SH-SY5Y (cell line): ENCODE data around the gene SULT4A1.

Source experiments
- GATA2 ChIP-seq: IDR thresholded peaks from 2 replicates; pipeline ENCODE4 v1.6.1; 2011; ENCODE audit warnings: mild to moderate bottlenecking, low read depth, low read length
- GATA3 ChIP-seq: IDR thresholded peaks from 2 replicates; pipeline ENCODE4 v1.6.1; 2011; ENCODE audit warnings: low read depth, mild to moderate bottlenecking, low read length, moderate library complexity

DNA sequence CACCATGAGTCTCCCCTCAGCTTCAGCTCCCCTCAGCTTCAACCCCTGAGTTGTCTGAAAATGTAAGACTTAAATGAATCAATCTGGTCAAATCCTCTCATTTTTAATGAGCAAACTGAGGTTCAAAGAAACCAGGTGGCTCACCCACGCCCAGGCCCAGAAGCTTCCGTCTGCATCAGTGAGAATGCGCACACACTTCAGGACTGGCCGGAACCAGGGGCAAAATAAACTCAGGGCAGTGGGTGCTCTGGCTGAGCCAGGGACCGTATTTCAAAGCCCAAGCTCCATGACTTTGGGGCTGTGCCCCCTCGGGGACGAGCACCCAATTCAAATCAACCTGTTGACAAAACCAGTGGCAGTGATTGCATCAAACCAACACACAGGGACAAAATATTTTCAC lies 3.1 kb downstream of the SULT4A1 start:
- no peak for TF ChIP-seq GATA2
- no peak for TF ChIP-seq GATA3
